HCT116 (cell line): ENCODE measurements around the gene DAP. TPM values are rescaled to one million over a fixed set of nuclear protein-coding genes. Genes with fewer than 3 reads are reported as not detected.
A peak's percentile ranks its signal among the peaks of the same experiment; 100 is the strongest.

Experiments
- ATAC-seq: fragments of 200-7000 bp; cut with Tn5 transposase; 2 replicates; pipeline ENCODE4 v1.9.1; 2020; ENCODE audit warnings: mild to moderate bottlenecking, moderate library complexity
- BruUV-seq: library from RNA; stranded (reverse); fragments of 400-500 nt; replicated peaks from 2 replicates; lab custom pipeline; 2021; lab: Mats Ljungman, UMichigan
- CTCF ChIA-PET: fragments of 300-600 bp; sonication (Branson Sonifier 250); formaldehyde crosslinking; loops from one replicate; lab custom pipeline; 2021; ENCODE audit warnings: antibody characterized with exemption; lab: Charles Lee
- POLR2A ChIA-PET: fragments of 300-600, 350-600 bp; sonication (Branson Sonifier 250); formaldehyde crosslinking; loops from one replicate; lab custom pipeline; 2021; ENCODE audit warnings: antibody characterized with exemption; lab: Charles Lee
- RAD21 ChIA-PET, 2 experiments: fragments of 300-600 bp; sonication (Branson Sonifier 250); formaldehyde crosslinking; loops; one replicate each; lab custom pipeline; 2023; ENCODE audit warnings: low total read pairs in 2 of 2; ENCODE audit not compliant: uncharacterized antibody in 2 of 2, unreplicated experiment in 2 of 2, low non-redundant PET in 1 of 2; lab: Charles Lee
- DNase-seq: peaks from one replicate; pipeline ENCODE4 v3.0.0-alpha.2; 2010; ENCODE audit warnings: low read depth, low spot score
- H2AFZ ChIP-seq: fragments of 200-600 bp; shearing (Covaris generic), sonication (generic); 2 replicates; pipeline ENCODE4 v1.6.1; 2017; ENCODE audit warnings: low read depth, mixed run types, mixed read lengths, antibody characterized with exemption, low read length; ENCODE audit not compliant: poor library complexity, severe bottlenecking
- H3K27ac ChIP-seq: 2 replicates; pipeline ENCODE4 v1.5.1; 2012; ENCODE audit warnings: low read depth, low read length
- H3K27me3 ChIP-seq: fragments of 200-600 bp; sonication (generic); 2 replicates; pipeline ENCODE4 v1.6.1; 2016; ENCODE audit warnings: mixed run types, low read length, mixed read lengths; ENCODE audit not compliant: insufficient read depth
- H3K36me3 ChIP-seq, 2 experiments: fragments of 200-500 bp in 1 of 2; fragments of 200-600 bp in 1 of 2; sonication (Bioruptor generic) in 1 of 2; sonication (generic) in 1 of 2; 2 replicates each; pipeline versions ENCODE4 v1.5.1 to v1.6.1; 2014 to 2016; ENCODE audit warnings: low read length in 2 of 2, inconsistent platforms in 1 of 2, mixed read lengths in 1 of 2, mixed run types in 1 of 2; ENCODE audit not compliant: insufficient read depth in 2 of 2, control insufficient read depth in 1 of 2
- H3K4me1 ChIP-seq, 2 experiments: fragments of 200-600 bp in 1 of 2; sonication (generic) in 1 of 2; 2 replicates each; pipeline versions ENCODE4 v1.5.1 to v1.6.1; 2012 to 2017; ENCODE audit warnings: low read length in 2 of 2, inconsistent platforms in 1 of 2, mild to moderate bottlenecking in 1 of 2, mixed read lengths in 1 of 2, mixed run types in 1 of 2, moderate library complexity in 1 of 2; ENCODE audit not compliant: insufficient read depth in 2 of 2, control insufficient read depth in 1 of 2
- H3K4me2 ChIP-seq: fragments of 200-600 bp; sonication (generic); 2 replicates; pipeline ENCODE4 v1.6.1; 2017; ENCODE audit warnings: mixed run types, low read length, mixed read lengths
- H3K4me3 ChIP-seq, 2 experiments: fragments of 200-600 bp in 1 of 2; sonication (generic) in 1 of 2; replicated peaks in 1 of 2; 2 replicates each; pipeline ENCODE4 v1.5.1; 2011 to 2016; ENCODE audit warnings: low read length in 2 of 2, control low read depth in 1 of 2, low read depth in 1 of 2, mild to moderate bottlenecking in 1 of 2, mixed read lengths in 1 of 2, mixed run types in 1 of 2
- H3K79me2 ChIP-seq: fragments of 200-600 bp; sonication (generic); 2 replicates; pipeline ENCODE4 v1.6.1; 2017; ENCODE audit warnings: mild to moderate bottlenecking, mixed run types, low read length, moderate library complexity, mixed read lengths; ENCODE audit not compliant: insufficient read depth
- H3K9ac ChIP-seq: fragments of 200-600 bp; sonication (generic); 2 replicates; pipeline ENCODE4 v1.6.1; 2016; ENCODE audit warnings: low read length, mixed read lengths
- H3K9me2 ChIP-seq: fragments of 200-600 bp; sonication (generic), shearing (Covaris generic); 2 replicates; pipeline ENCODE4 v1.6.1; 2017; ENCODE audit warnings: mixed run types, mild to moderate bottlenecking, moderate library complexity; ENCODE audit not compliant: insufficient read depth
- H3K9me3 ChIP-seq, 2 experiments: fragments of 200-500 bp in 1 of 2; fragments of 200-600 bp in 1 of 2; sonication (Bioruptor generic) in 1 of 2; sonication (generic) in 1 of 2; 2 replicates each; pipeline ENCODE4 v1.6.1; 2014 to 2017; ENCODE audit warnings: low read length in 2 of 2, mixed read lengths in 2 of 2, inconsistent platforms in 1 of 2, low read depth in 1 of 2, mild to moderate bottlenecking in 1 of 2, mixed run types in 1 of 2, moderate library complexity in 1 of 2; ENCODE audit not compliant: control insufficient read depth in 1 of 2, insufficient read depth in 1 of 2
- H4K20me1 ChIP-seq: fragments of 200-600 bp; sonication (generic), shearing (Covaris generic); 2 replicates; pipeline ENCODE4 v1.6.1; 2017; ENCODE audit warnings: mixed run types, mild to moderate bottlenecking, moderate library complexity; ENCODE audit not compliant: insufficient read depth
- ATF3 ChIP-seq: IDR thresholded peaks from 2 replicates; pipeline ENCODE4 v1.6.1; 2012
- CBX3 ChIP-seq: IDR thresholded peaks from 2 replicates; pipeline ENCODE4 v1.6.1; 2012; ENCODE audit warnings: low read depth
- CTCF ChIP-seq, 3 experiments: fragments of 200-600 bp in 1 of 3; sonication (generic) in 1 of 3; IDR thresholded peaks in 2 of 3; conservative IDR thresholded peaks in 1 of 3; 2 replicates each; pipeline ENCODE4 v1.5.1; 2012 to 2017; ENCODE audit warnings: low read depth in 2 of 3, low read length in 2 of 3, antibody characterized with exemption in 1 of 3, borderline replicate concordance in 1 of 3, control low read depth in 1 of 3, mild to moderate bottlenecking in 1 of 3, mixed read lengths in 1 of 3, mixed run types in 1 of 3, moderate library complexity in 1 of 3; ENCODE audit not compliant: insufficient read depth in 1 of 3
- EGR1 ChIP-seq: IDR thresholded peaks from 2 replicates; pipeline ENCODE4 v1.6.1; 2012; ENCODE audit warnings: low read depth
- ELF1 ChIP-seq: IDR thresholded peaks from 2 replicates; pipeline ENCODE4 v1.6.1; 2012; ENCODE audit warnings: low read depth, borderline replicate concordance
- EZH2 ChIP-seq: fragments of 200-600 bp; sonication (generic); IDR thresholded peaks from 2 replicates; pipeline ENCODE4 v1.6.1; 2017; ENCODE audit warnings: antibody characterized with exemption, mixed run types
- EZH2phosphoT487 ChIP-seq: fragments of 200-600 bp; IDR thresholded peaks from 2 replicates; pipeline ENCODE4 v1.6.1; 2018; ENCODE audit warnings: antibody characterized with exemption, borderline replicate concordance
- FOSL1 ChIP-seq: IDR thresholded peaks from 2 replicates; pipeline ENCODE4 v1.6.1; 2012; ENCODE audit warnings: low read depth
- JUND ChIP-seq: IDR thresholded peaks from 2 replicates; pipeline ENCODE4 v1.6.1; 2012
- MAX ChIP-seq: IDR thresholded peaks from 2 replicates; pipeline ENCODE4 v1.6.1; 2012
- POLR2A ChIP-seq: IDR thresholded peaks from 2 replicates; pipeline ENCODE4 v1.7.0; 2011; ENCODE audit warnings: borderline replicate concordance; ENCODE audit not compliant: insufficient read depth, insufficient read length; ENCODE audit errors: extremely low read depth
- POLR2AphosphoS5 ChIP-seq: IDR thresholded peaks from 2 replicates; pipeline ENCODE4 v1.6.1; 2011; ENCODE audit warnings: mild to moderate bottlenecking, low read depth, low read length, moderate library complexity
- RAD21 ChIP-seq: IDR thresholded peaks from 2 replicates; pipeline ENCODE4 v1.6.1; 2012; ENCODE audit warnings: low read depth, mild to moderate bottlenecking
- REST ChIP-seq: IDR thresholded peaks from 2 replicates; pipeline ENCODE4 v1.6.1; 2012; ENCODE audit warnings: low read depth
- SIN3A ChIP-seq: IDR thresholded peaks from 2 replicates; pipeline ENCODE4 v1.6.1; 2012; ENCODE audit warnings: low read depth
- SP1 ChIP-seq: IDR thresholded peaks from 2 replicates; pipeline ENCODE4 v1.6.1; 2012; ENCODE audit warnings: low read depth
- SRF ChIP-seq: IDR thresholded peaks from 2 replicates; pipeline ENCODE4 v1.6.1; 2012; ENCODE audit warnings: low read depth
- TCF7L2 ChIP-seq: IDR thresholded peaks from 2 replicates; pipeline ENCODE4 v1.7.0; 2011; ENCODE audit warnings: borderline replicate concordance, inconsistent platforms; ENCODE audit not compliant: insufficient read depth, insufficient read length; ENCODE audit errors: extremely low read depth
- ZBTB33 ChIP-seq: IDR thresholded peaks from 2 replicates; pipeline ENCODE4 v1.6.1; 2011; ENCODE audit warnings: mild to moderate bottlenecking, low read length, moderate library complexity; ENCODE audit not compliant: insufficient replicate concordance; ENCODE audit errors: extremely low read depth
- ZFX ChIP-seq: fragments of 450-650 bp; IDR thresholded peaks from 2 replicates; pipeline ENCODE4 v1.6.1; 2017
- intact Hi-C: fragments of 100-400 bp; cut with micrococcal nuclease; formaldehyde crosslinking; loops from 2 replicates; pipeline ENCODE4 v1.10.0; 2022
- total RNA-seq: library from RNA; stranded (reverse); gene quantifications from one replicate; pipeline ENCODE4 v1.2.1, GENCODE V29; 2021; ENCODE audit not compliant: unreplicated experiment

DAP gene
- total RNA-seq, 1 experiment from 2014 or later, result 59.1 TPM

- RAD21 ChIA-PET, result no interaction called here
- no peaks in the 10 kb centered on the region for H3K9me2 ChIP-seq
- no peaks in the 10 kb centered on the region for H4K20me1 ChIP-seq
- peaks cover 4% of the 10 kb centered on the region; the same call in 1 of the 2 replicates for H3K79me2 ChIP-seq
- BruUV-seq, result no TSS peak
- peaks cover 64 to 79% of the 10 kb centered on the region in 2 experiments for H3K4me1 ChIP-seq
- H3K4me3 ChIP-seq, result peak overlapping the region in 1 of 2 experiments; percentile 24; a peak in 2 of 4 replicates
- peak overlapping the region; percentile 59 for H3K4me2 ChIP-seq
- POLR2A ChIA-PET, result no interaction called here
- no peaks in the 10 kb centered on the region for H3K9me3 ChIP-seq
- H3K27ac ChIP-seq, result peak overlapping the region; percentile 70
- DNase-seq (peak; percentile 70), ATAC-seq (peak; percentile 26)
- H3K27me3 ChIP-seq, result no peaks in the 10 kb centered on the region
- CTCF ChIA-PET, result interaction anchor here (5.3 kb wide), 1 partner anchor 20 kb away, joined by 37 read pairs; no protein-coding TSS in a partner anchor
- intact Hi-C loops, result loop anchor here (5.0 kb wide), 2 partner anchors 57 to 72 kb away; partner anchors contain the start of gene DAP
- H3K9ac ChIP-seq, result peak overlapping the region; percentile 54
- H2AFZ ChIP-seq, result no peak overlapping the region
- no peaks in the 10 kb centered on the region for H3K36me3 ChIP-seq
- TF ChIP-seq SP1, result peak; percentile 64
- TF ChIP-seq POLR2AphosphoS5, result 0 out of 2 replicates have a peak, but pooled peaks have one; percentile 33
- no peak for TF ChIP-seq EZH2phosphoT487
- no peak for TF ChIP-seq TCF7L2
- peak; percentile 69 for TF ChIP-seq FOSL1
- TF ChIP-seq REST, result no peak
- TF ChIP-seq ZBTB33, result no peak
- TF ChIP-seq EZH2, result no peak
- TF ChIP-seq CBX3, result no peak
- TF ChIP-seq RAD21, result no peak
- TF ChIP-seq SIN3A, result no peak
- no peak for TF ChIP-seq CTCF (IDR thresholded peaks at IDR 0.05 in 2 of 3, conservative IDR thresholded peaks at IDR 0.05 in 1 of 3; ENCODE audit: borderline replicate concordance in 1 of 3, insufficient read depth in 1 of 3, low read depth in 2 of 3, low read length in 2 of 3)
- no peak for TF ChIP-seq POLR2A
- TF ChIP-seq JUND, result peak; percentile 61
- no peak for TF ChIP-seq EGR1
- TF ChIP-seq MAX, result peak; percentile 31; the same call in 1 of the 2 replicates
- peak; percentile 49; the same call in 1 of the 2 replicates for TF ChIP-seq ELF1
- no peak for TF ChIP-seq SRF
- no peak for TF ChIP-seq ATF3
- no peak for TF ChIP-seq ZFX
Measured at GRCh38 chr5:10704949-10705621, 55.9 kb downstream of the DAP start.
